ENCODE measurements around the gene FAHD1. TPM values are rescaled to one million over a fixed set of nuclear protein-coding genes. Genes with fewer than 3 reads are reported as not detected.

Gene FAHD1
- total RNA-seq, 6 experiments from 2014 or later: 25.5 to 96.5 (median 36.0) TPM

GRCh38 chr16:1878256-1878655 lies 51.2 kb downstream of the FAHD1 start:
- no peak for DNase-seq
- H3K4me1 ChIP-seq: peaks cover 0 to 31% (median 13%) of the 10 kb centered on the region in 4 donors
- intact Hi-C loops (cut with DNase I): no loop called here
- H3K9me3 ChIP-seq: no peaks in the 10 kb centered on the region
- TF ChIP-seq POLR2A (IDR thresholded peaks at IDR 0.05): no peak
- TF ChIP-seq, protein P1, sequence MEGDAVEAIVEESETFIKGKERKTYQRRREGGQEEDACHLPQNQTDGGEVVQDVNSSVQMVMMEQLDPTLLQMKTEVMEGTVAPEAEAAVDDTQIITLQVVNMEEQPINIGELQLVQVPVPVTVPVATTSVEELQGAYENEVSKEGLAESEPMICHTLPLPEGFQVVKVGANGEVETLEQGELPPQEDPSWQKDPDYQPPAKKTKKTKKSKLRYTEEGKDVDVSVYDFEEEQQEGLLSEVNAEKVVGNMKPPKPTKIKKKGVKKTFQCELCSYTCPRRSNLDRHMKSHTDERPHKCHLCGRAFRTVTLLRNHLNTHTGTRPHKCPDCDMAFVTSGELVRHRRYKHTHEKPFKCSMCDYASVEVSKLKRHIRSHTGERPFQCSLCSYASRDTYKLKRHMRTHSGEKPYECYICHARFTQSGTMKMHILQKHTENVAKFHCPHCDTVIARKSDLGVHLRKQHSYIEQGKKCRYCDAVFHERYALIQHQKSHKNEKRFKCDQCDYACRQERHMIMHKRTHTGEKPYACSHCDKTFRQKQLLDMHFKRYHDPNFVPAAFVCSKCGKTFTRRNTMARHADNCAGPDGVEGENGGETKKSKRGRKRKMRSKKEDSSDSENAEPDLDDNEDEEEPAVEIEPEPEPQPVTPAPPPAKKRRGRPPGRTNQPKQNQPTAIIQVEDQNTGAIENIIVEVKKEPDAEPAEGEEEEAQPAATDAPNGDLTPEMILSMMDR (IDR thresholded peaks at IDR 0.05): no peak
- no peak overlapping the region for H3K27ac ChIP-seq
- H3K4me3 ChIP-seq: no peak overlapping the region
- no peaks in the 10 kb centered on the region for H3K27me3 ChIP-seq
- H3K36me3 ChIP-seq: no peaks in the 10 kb centered on the region
- WGBS (ENCODE audit: insufficient coverage, low coverage, low lambda C conversion rate, missing lambda C conversion rate): 53% methylated on average over 5 of the region's 5 CpGs
- no peak for ATAC-seq

Other genes with a start within 250 kb of the FAHD1 start
- gene IFT140, start 215.1 kb upstream of the FAHD1 start, total RNA-seq: 1 to 10 TPM; 2.9 to 8.9 (median 5.4) TPM
- gene CRAMP1, start 214.8 kb upstream of the FAHD1 start, total RNA-seq: 1 to 10 TPM; 2.9 to 8.4 (median 5.8) TPM
- gene JPT2, start 148.9 kb upstream of the FAHD1 start, total RNA-seq: 10 to 100 TPM; 31.0 to 47.7 (median 38.7) TPM
- 10 to 100 TPM in 5 of 6 experiments, 1 to 10 TPM in 1; 8.7 to 37.3 (median 23.0) TPM for gene MAPK8IP3, start 121.0 kb upstream of the FAHD1 start, total RNA-seq
- 10 to 100 TPM; 17.9 to 36.1 (median 23.2) TPM for gene NME3, start 55.7 kb upstream of the FAHD1 start, total RNA-seq
- 10 to 100 TPM in 1 of 6 experiments, 1 to 10 TPM in 5; 3.8 to 11.1 (median 5.0) TPM for gene EME2, start 54.4 kb upstream of the FAHD1 start, total RNA-seq
- gene MRPS34, start 54.1 kb upstream of the FAHD1 start, total RNA-seq: 10 to 100 TPM; 42.5 to 90.5 (median 52.9) TPM
- 10 to 100 TPM; 18.6 to 42.5 (median 34.5) TPM for gene SPSB3, start 44.6 kb upstream of the FAHD1 start, total RNA-seq
- gene NUBP2, start 44.2 kb upstream of the FAHD1 start, total RNA-seq: 10 to 100 TPM; 21.1 to 90.3 (median 32.6) TPM
- gene IGFALS, start 33.5 kb upstream of the FAHD1 start, total RNA-seq: 100 to 1,000 TPM in 1 of 6 experiments, 10 to 100 TPM in 5; 38.7 to 124 (median 85.3) TPM
- 100 to 1,000 TPM in 4 of 6 experiments, 10 to 100 TPM in 2; 77.9 to 161 (median 143) TPM for gene HAGH, start 381 bp upstream of the FAHD1 start, total RNA-seq
- under 1 TPM in 2 of 6 experiments, not detected in 4; 0.39 to 0.40 TPM for gene MEIOB, start 45.0 kb downstream of the FAHD1 start, total RNA-seq
- gene HS3ST6, start 91.2 kb downstream of the FAHD1 start, total RNA-seq: not detected
- gene MSRB1, start 116.0 kb downstream of the FAHD1 start, total RNA-seq: 100 to 1,000 TPM in 3 of 6 experiments, 10 to 100 TPM in 3; 63.4 to 121 (median 98.5) TPM
- under 1 TPM in 1 of 6 experiments, not detected in 5; 0.12 TPM for gene RPL3L, start 127.5 kb downstream of the FAHD1 start, total RNA-seq
- gene NDUFB10, start 132.3 kb downstream of the FAHD1 start, total RNA-seq: 100 to 1,000 TPM in 2 of 6 experiments, 10 to 100 TPM in 4; 68.7 to 210 (median 81.2) TPM
- 1,000 to 10,000 TPM in 1 of 6 experiments, 100 to 1,000 TPM in 5; 451 to 1,052 (median 541) TPM for gene RPS2, start 137.6 kb downstream of the FAHD1 start, total RNA-seq
- not detected for gene RNF151, start 139.7 kb downstream of the FAHD1 start, total RNA-seq
- gene TBL3, start 144.8 kb downstream of the FAHD1 start, total RNA-seq: 10 to 100 TPM; 15.8 to 42.4 (median 18.1) TPM
- 1 to 10 TPM in 1 of 6 experiments, under 1 TPM in 3, not detected in 2; 0.51 to 1.3 (median 0.60) TPM for gene NOXO1, start 154.3 kb downstream of the FAHD1 start, total RNA-seq
- gene GFER, start 157.0 kb downstream of the FAHD1 start, total RNA-seq: 10 to 100 TPM; 16.1 to 18.6 (median 18.0) TPM
- gene SYNGR3, start 162.8 kb downstream of the FAHD1 start, total RNA-seq: under 1 TPM in 1 of 6 experiments, not detected in 5; 0.22 TPM
- gene ZNF598, start 182.6 kb downstream of the FAHD1 start, total RNA-seq: 10 to 100 TPM; 21.6 to 46.4 (median 25.0) TPM
- gene NPW, start 192.6 kb downstream of the FAHD1 start, total RNA-seq: 10 to 100 TPM in 2 of 6 experiments, 1 to 10 TPM in 4; 2.7 to 12.3 (median 8.2) TPM
- 100 to 1,000 TPM; 129 to 284 (median 186) TPM for gene NHERF2, start 199.7 kb downstream of the FAHD1 start, total RNA-seq
- gene NTHL1, start 220.6 kb downstream of the FAHD1 start, total RNA-seq: 100 to 1,000 TPM in 1 of 6 experiments, 10 to 100 TPM in 5; 12.0 to 127 (median 42.6) TPM
- 100 to 1,000 TPM in 1 of 6 experiments, 10 to 100 TPM in 5; 25.7 to 124 (median 59.4) TPM for gene TSC2, start 220.8 kb downstream of the FAHD1 start, total RNA-seq